Suppressor macrophage (primary cell): ENCODE measurements around the gene RIT2.
"Not testable (repeated sequence)": the region's sequence is repeated elsewhere in the genome, so short reads cannot be mapped to it uniquely, and the experiment has no call there.

Source experiments
- DNase-seq, 4 experiments: peaks; one replicate each; pipeline ENCODE4 v3.0.0-alpha.2; 2020 to 2022

RIT2 gene

GRCh38 chr18:42745931-42746330 lies 369.6 kb downstream of the RIT2 start:
- DNase-seq = no peak

GRCh38 chr18:42745171-42745570 lies 370.3 kb downstream of the RIT2 start:
- no peak for DNase-seq

- DNase-seq = no peak
These were observed 371.9 kb downstream of the RIT2 start for GRCh38 chr18:42743373-42744138.

GRCh38 chr18:42742969-42743368 lies 372.5 kb downstream of the RIT2 start:
- DNase-seq = no peak

- DNase-seq = no peak
These were observed 373.0 kb downstream of the RIT2 start for GRCh38 chr18:42742474-42742873.

GRCh38 chr18:42741805-42742347 lies 373.6 kb downstream of the RIT2 start:
- DNase-seq = not testable (repeated sequence)

GRCh38 chr18:42741299-42741698 lies 374.2 kb downstream of the RIT2 start:
- DNase-seq = not testable (repeated sequence)

- DNase-seq = no peak
These were observed 379.4 kb downstream of the RIT2 start for GRCh38 chr18:42736074-42736473.

- DNase-seq = no peak
These were observed 381.0 kb downstream of the RIT2 start for GRCh38 chr18:42734520-42734919.

GRCh38 chr18:42730272-42730671 lies 385.2 kb downstream of the RIT2 start:
- DNase-seq = no peak

GRCh38 chr18:42719221-42719620 lies 396.3 kb downstream of the RIT2 start:
- DNase-seq = no peak

- DNase-seq = no peak
These were observed 403.4 kb downstream of the RIT2 start for GRCh38 chr18:42712065-42712464.

- DNase-seq = no peak
These were observed 408.4 kb downstream of the RIT2 start for GRCh38 chr18:42707080-42707479.

- no peak for DNase-seq
These were observed 408.9 kb downstream of the RIT2 start for GRCh38 chr18:42706618-42707017.

- DNase-seq = no peak
These were observed 409.4 kb downstream of the RIT2 start for GRCh38 chr18:42706029-42706608.
